Astrocyte (in vitro differentiated cells and primary cell): Measurements from ENCODE around the gene FAM13C. TPM values are rescaled to one million over a fixed set of nuclear protein-coding genes. Genes with fewer than 3 reads are reported as not detected.

Experiments
- DNase-seq: peaks from one replicate; pipeline ENCODE4 v3.0.0-alpha.2; 2010; ENCODE audit warnings: low read depth
- FAIRE-seq: peaks from 2 replicates; lab custom pipeline; 2011; peaks lifted over from hg19 to GRCh38; lab: Jason Lieb, UNC
- H2AFZ ChIP-seq: 2 replicates; pipeline ENCODE4 v1.6.0; 2012; ENCODE audit warnings: low read depth, low read length, inconsistent platforms
- H3K27ac ChIP-seq: 2 replicates; pipeline ENCODE4 v1.5.1; 2011; ENCODE audit warnings: low read depth, low read length, inconsistent platforms
- H3K27me3 ChIP-seq: 2 replicates; pipeline ENCODE4 v1.6.0; 2011; ENCODE audit warnings: low read length, inconsistent platforms; ENCODE audit not compliant: insufficient read depth
- H3K36me3 ChIP-seq: 2 replicates; pipeline ENCODE4 v1.5.1; 2011; ENCODE audit warnings: low read length, inconsistent platforms; ENCODE audit not compliant: insufficient read depth
- H3K4me1 ChIP-seq: 2 replicates; pipeline ENCODE4 v1.5.1; 2011; ENCODE audit warnings: low read length, inconsistent platforms; ENCODE audit not compliant: insufficient read depth
- H3K4me2 ChIP-seq: 2 replicates; pipeline ENCODE4 v1.6.0; 2012; ENCODE audit warnings: low read length, inconsistent platforms
- H3K4me3 ChIP-seq: 2 replicates; pipeline ENCODE4 v1.5.1; 2011; ENCODE audit warnings: low read depth, mild to moderate bottlenecking, low read length, inconsistent platforms; ENCODE audit not compliant: insufficient read depth
- H3K79me2 ChIP-seq: 2 replicates; pipeline ENCODE4 v1.6.0; 2012; ENCODE audit warnings: mild to moderate bottlenecking, low read length, inconsistent platforms; ENCODE audit not compliant: insufficient read depth
- H3K9ac ChIP-seq: 2 replicates; pipeline ENCODE4 v1.6.0; 2012; ENCODE audit warnings: mild to moderate bottlenecking, low read length, inconsistent platforms
- H3K9me3 ChIP-seq: 2 replicates; pipeline ENCODE4 v1.5.1; 2012; ENCODE audit warnings: low read depth, mild to moderate bottlenecking, low read length, inconsistent platforms; ENCODE audit not compliant: insufficient read depth
- H4K20me1 ChIP-seq: 2 replicates; pipeline ENCODE4 v1.6.0; 2012; ENCODE audit warnings: low read length, inconsistent platforms; ENCODE audit not compliant: insufficient read depth
- H3K27ac Mint-ChIP-seq: one replicate; pipeline ENCODE4 v1.8.0; 2021; ENCODE audit warnings: mild to moderate bottlenecking, mixed read lengths; ENCODE audit not compliant: unreplicated experiment
- H3K27me3 Mint-ChIP-seq: one replicate; pipeline ENCODE4 v1.8.0; 2021; ENCODE audit warnings: low read depth, mixed read lengths; ENCODE audit not compliant: unreplicated experiment
- H3K36me3 Mint-ChIP-seq: one replicate; pipeline ENCODE4 v1.8.0; 2021; ENCODE audit warnings: low read depth, mixed read lengths; ENCODE audit not compliant: unreplicated experiment
- H3K4me1 Mint-ChIP-seq: one replicate; pipeline ENCODE4 v1.8.0; 2021; ENCODE audit warnings: low read depth, mixed read lengths; ENCODE audit not compliant: unreplicated experiment
- H3K4me3 Mint-ChIP-seq: one replicate; pipeline ENCODE4 v1.8.0; 2021; ENCODE audit warnings: mild to moderate bottlenecking, moderate library complexity, mixed read lengths; ENCODE audit not compliant: unreplicated experiment
- H3K9me3 Mint-ChIP-seq: one replicate; pipeline ENCODE4 v1.8.0; 2021; ENCODE audit warnings: mild to moderate bottlenecking, mixed read lengths; ENCODE audit not compliant: unreplicated experiment
- CTCF ChIP-seq: IDR thresholded peaks from 2 replicates; pipeline ENCODE4 v1.5.1; 2011; ENCODE audit warnings: low read depth, mild to moderate bottlenecking, inconsistent platforms, low read length, moderate library complexity; ENCODE audit not compliant: insufficient read depth
- EZH2 ChIP-seq: IDR thresholded peaks from 2 replicates; pipeline ENCODE4 v1.6.1; 2012; ENCODE audit warnings: mild to moderate bottlenecking, low read length, inconsistent platforms; ENCODE audit not compliant: insufficient read depth
- total RNA-seq: library from RNA; stranded (reverse); gene quantifications from 2 replicates; pipeline ENCODE4 v1.2.1, GENCODE V29; 2021

FAM13C gene
- total RNA-seq, 1 donor from 2014 or later = 8.7 TPM

- no peak overlapping the region for H3K9ac ChIP-seq
- no peaks in the 10 kb centered on the region for H3K4me1 ChIP-seq
- H3K27me3 Mint-ChIP-seq = no peaks in the 10 kb centered on the region
- no peak overlapping the region for H3K27ac Mint-ChIP-seq
- no peaks in the 10 kb centered on the region for H4K20me1 ChIP-seq
- no peaks in the 10 kb centered on the region for H3K79me2 ChIP-seq
- H3K4me3 ChIP-seq = no peak overlapping the region
- no peak overlapping the region for H3K4me2 ChIP-seq
- peaks cover 11% of the 10 kb centered on the region for H3K4me1 Mint-ChIP-seq
- no peak overlapping the region for H2AFZ ChIP-seq
- FAIRE-seq (no peak), DNase-seq (no peak)
- peaks cover 2% of the 10 kb centered on the region for H3K36me3 Mint-ChIP-seq
- H3K27me3 ChIP-seq = no peaks in the 10 kb centered on the region
- H3K4me3 Mint-ChIP-seq = no peak overlapping the region
- no peak overlapping the region for H3K27ac ChIP-seq
- no peaks in the 10 kb centered on the region for H3K9me3 ChIP-seq
- H3K9me3 Mint-ChIP-seq = no peaks in the 10 kb centered on the region
- no peaks in the 10 kb centered on the region for H3K36me3 ChIP-seq
- TF ChIP-seq EZH2 (no peak), CTCF (no peak)
Measured at GRCh38 chr10:59285073-59285472, 77.3 kb downstream of the FAM13C start.

GRCh38 chr10:59284118-59284975 is 78.0 kb downstream of the FAM13C start:
- Mint-ChIP-seq H3K4me3 (no peak overlapping the region), H3K27me3 (no peaks in the 10 kb centered on the region), H3K27ac (no peak overlapping the region), H3K4me1 (peaks cover 17% of the 10 kb centered on the region), H3K36me3 (peaks cover 2% of the 10 kb centered on the region), H3K9me3 (no peaks in the 10 kb centered on the region)
- no peak for DNase-seq
- Histone ChIP-seq H3K9ac (no peak overlapping the region), H3K79me2 (no peaks in the 10 kb centered on the region), H3K27ac (no peak overlapping the region), H3K36me3 (no peaks in the 10 kb centered on the region), H3K9me3 (no peaks in the 10 kb centered on the region), H2AFZ (no peak overlapping the region), H3K27me3 (no peaks in the 10 kb centered on the region), H3K4me1 (no peaks in the 10 kb centered on the region), H3K4me2 (peak overlapping the region; percentile 28), H4K20me1 (no peaks in the 10 kb centered on the region), H3K4me3 (no peak overlapping the region)
- no peak for TF ChIP-seq CTCF
- no peak for TF ChIP-seq EZH2
- no peak for FAIRE-seq
